GM12865 (cell line): Measurements from ENCODE around the gene SEMA4B.
"Not testable (repeated sequence)": the region's sequence is repeated elsewhere in the genome, so short reads cannot be mapped to it uniquely, and the experiment has no call there.

ENCODE experiments used
- DNase-seq: peaks from one replicate; pipeline ENCODE4 v3.0.0; 2010; ENCODE audit warnings: low read depth
- H3K4me3 ChIP-seq: 2 replicates; pipeline ENCODE4 v1.5.1; 2011; ENCODE audit warnings: mild to moderate bottlenecking, low read depth, low read length, control low read depth
- CTCF ChIP-seq: IDR thresholded peaks from 2 replicates; pipeline ENCODE4 v1.5.1; 2011; ENCODE audit warnings: low read length, control low read depth, low read depth, inconsistent platforms; ENCODE audit not compliant: insufficient read depth; ENCODE audit errors: missing control alignments

Gene SEMA4B

GRCh38 chr15:90184119-90184785, 16.9 kb upstream of the SEMA4B start:
- no peak for TF ChIP-seq CTCF

GRCh38 chr15:90184786-90185704, 16.1 kb upstream of the SEMA4B start:
- H3K4me3 ChIP-seq, result peak overlapping the region; percentile 79
- TF ChIP-seq CTCF, result no peak
- peak; percentile 86 for DNase-seq

More at GRCh38 chr15:90184119-90184785, 16.9 kb upstream of the SEMA4B start:
- H3K4me3 ChIP-seq, result peak overlapping the region; percentile 79
- DNase-seq, result peak; percentile 87

DNA sequence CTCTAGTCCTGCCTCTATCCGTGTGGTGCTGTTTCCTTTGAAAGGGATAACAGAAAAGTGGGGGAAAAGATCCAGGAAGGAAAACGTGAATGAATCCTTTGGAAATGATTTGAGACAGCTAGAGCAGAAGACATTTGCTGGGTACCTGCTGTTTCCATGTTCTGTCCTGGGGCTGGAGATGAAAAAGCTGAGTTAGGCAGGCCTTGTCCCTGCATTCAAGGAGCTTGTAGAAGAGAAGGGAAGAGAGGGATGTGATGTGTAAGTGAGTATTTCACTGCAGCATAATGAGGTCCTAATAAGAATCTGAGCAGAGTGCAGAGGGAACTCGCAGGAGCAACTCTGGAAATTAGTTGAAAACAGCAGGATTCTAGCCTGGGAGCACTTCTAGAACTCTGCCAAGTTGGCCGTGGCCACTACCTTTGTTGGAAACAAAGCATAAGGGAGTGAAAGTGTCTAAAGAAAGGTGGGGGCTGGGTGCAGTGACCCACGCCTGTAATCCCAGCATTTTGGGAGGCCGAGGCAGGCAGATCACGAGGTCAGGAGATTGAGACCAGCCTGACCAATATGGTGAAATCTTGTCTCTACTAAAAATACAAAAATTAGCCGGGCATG, 13.8 kb upstream of the SEMA4B start:
- H3K4me3 ChIP-seq, result no peak overlapping the region
- DNase-seq, result no peak
- TF ChIP-seq CTCF, result no peak

- not testable (repeated sequence) for H3K4me3 ChIP-seq, DNase-seq
These were observed 13.1 kb upstream of the SEMA4B start for GRCh38 chr15:90188065-90188464.

DNA sequence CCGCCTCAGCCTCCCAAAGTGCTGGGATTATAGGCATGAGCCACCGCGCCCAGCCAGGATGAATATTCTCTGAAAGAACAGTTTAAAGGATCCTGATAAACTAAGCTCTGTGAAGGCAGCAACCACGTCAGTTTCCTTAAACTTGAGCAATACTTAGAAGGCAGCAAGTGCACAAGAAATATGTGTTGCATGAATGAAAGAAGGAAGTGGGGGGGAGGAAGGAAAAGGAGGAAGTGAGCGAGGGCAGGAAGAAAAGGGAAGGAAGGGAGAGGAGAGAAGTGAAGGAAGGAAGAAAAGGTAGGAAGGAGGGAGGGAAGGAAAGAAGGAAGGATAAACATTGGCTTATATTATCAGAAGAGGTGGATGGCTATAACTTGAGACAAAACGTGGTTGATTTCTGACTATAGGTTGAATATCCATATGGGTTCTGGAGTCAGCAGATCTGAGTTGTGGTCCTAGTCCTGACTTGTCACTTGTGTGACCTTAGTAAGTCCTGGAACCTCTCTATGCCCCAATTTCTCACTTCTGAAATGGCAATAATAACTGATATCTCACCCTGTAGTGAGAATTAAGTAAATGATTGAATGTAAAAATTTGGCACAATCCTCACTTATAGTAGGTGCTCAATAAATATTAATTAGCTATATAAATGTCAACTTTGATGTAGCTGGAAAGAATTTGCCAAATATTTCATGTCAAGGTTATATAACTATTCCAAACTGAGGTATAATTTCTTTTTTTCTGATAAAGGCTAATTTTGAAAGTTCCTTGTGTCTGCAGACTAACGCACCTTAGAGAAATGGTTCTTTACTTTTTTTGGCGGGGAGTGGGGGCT, 12.0 kb upstream of the SEMA4B start:
- no peak overlapping the region for H3K4me3 ChIP-seq
- DNase-seq, result no peak
- no peak for TF ChIP-seq CTCF

DNA sequence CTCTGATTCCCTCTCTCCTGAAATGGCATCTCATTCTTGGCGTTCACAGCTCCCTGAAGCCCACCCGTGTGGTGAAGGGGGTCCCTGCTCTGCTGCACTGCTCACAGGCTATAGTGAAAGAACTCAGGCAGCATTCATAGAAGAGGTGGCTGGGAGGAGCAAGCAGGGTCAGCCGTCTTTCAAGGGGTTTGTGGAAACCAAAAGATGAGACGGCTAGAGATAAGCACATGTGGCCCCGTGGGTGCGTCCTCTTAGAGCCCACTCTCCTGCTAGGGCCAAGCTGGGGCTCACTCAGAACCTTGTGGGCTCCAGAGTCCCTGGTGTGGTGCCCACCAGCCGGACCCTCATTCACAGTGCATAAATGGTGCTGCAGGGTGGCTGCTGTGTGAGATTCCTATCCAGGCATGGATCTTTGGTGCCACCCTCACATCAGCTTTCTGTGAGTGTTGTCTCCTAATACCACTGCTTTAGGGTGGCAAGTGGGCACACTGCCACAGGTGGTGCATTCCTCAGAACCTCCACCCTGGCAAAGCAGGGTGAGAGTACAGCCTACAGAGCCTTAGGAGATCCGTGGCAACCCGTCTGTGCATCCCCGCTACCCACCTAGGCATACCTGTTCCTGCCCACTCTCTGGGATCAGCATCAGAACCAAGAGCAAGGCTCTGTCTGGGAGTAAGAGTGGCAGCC, 11.2 kb upstream of the SEMA4B start:
- no peak for TF ChIP-seq CTCF
- H3K4me3 ChIP-seq, result no peak overlapping the region
- no peak for DNase-seq
